ENCODE results near the gene DNAJB11. TPM values are rescaled to one million over a fixed set of nuclear protein-coding genes. Genes with fewer than 3 reads are reported as not detected.

DNAJB11 gene
- total RNA-seq, 1 experiment from 2014 or later = 87.9 TPM

DNA sequence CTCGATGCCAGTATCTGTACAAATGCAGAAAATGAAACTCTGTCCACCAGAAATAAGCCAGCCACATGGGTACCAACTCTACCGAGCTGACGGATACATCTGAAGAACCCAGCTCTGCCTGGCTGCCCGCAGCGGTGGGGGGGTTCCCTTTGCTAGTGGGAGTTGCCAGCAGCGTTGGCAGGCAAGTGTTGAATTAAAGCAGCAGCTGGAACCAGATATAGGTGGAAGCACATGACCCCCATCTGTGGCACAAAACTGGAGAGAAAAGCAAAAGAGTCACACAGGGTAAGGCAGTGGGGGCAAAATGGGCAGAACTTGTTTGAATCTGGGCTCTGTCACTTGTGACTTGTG is 44.3 kb upstream of the DNAJB11 start:
- ATAC-seq = no peak
- no peak for DNase-seq (ENCODE audit: low read depth, low spot score)
- no peaks in the 10 kb centered on the region for H3K4me1 ChIP-seq (ENCODE audit: control insufficient read depth, insufficient read depth, low read length)
- TF ChIP-seq, protein P1, sequence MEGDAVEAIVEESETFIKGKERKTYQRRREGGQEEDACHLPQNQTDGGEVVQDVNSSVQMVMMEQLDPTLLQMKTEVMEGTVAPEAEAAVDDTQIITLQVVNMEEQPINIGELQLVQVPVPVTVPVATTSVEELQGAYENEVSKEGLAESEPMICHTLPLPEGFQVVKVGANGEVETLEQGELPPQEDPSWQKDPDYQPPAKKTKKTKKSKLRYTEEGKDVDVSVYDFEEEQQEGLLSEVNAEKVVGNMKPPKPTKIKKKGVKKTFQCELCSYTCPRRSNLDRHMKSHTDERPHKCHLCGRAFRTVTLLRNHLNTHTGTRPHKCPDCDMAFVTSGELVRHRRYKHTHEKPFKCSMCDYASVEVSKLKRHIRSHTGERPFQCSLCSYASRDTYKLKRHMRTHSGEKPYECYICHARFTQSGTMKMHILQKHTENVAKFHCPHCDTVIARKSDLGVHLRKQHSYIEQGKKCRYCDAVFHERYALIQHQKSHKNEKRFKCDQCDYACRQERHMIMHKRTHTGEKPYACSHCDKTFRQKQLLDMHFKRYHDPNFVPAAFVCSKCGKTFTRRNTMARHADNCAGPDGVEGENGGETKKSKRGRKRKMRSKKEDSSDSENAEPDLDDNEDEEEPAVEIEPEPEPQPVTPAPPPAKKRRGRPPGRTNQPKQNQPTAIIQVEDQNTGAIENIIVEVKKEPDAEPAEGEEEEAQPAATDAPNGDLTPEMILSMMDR (IDR thresholded peaks at IDR 0.05) = no peak
- TF ChIP-seq POLR2AphosphoS5 (IDR thresholded peaks at IDR 0.05; ENCODE audit: low read depth, low read length) (no peak), SIN3A (IDR thresholded peaks at IDR 0.05; ENCODE audit: borderline replicate concordance, insufficient read depth, low read depth, low read length) (no peak), TCF7L2 (IDR thresholded peaks at IDR 0.05; ENCODE audit: low read depth, low read length) (no peak)
- TF ChIP-seq, protein P2, sequence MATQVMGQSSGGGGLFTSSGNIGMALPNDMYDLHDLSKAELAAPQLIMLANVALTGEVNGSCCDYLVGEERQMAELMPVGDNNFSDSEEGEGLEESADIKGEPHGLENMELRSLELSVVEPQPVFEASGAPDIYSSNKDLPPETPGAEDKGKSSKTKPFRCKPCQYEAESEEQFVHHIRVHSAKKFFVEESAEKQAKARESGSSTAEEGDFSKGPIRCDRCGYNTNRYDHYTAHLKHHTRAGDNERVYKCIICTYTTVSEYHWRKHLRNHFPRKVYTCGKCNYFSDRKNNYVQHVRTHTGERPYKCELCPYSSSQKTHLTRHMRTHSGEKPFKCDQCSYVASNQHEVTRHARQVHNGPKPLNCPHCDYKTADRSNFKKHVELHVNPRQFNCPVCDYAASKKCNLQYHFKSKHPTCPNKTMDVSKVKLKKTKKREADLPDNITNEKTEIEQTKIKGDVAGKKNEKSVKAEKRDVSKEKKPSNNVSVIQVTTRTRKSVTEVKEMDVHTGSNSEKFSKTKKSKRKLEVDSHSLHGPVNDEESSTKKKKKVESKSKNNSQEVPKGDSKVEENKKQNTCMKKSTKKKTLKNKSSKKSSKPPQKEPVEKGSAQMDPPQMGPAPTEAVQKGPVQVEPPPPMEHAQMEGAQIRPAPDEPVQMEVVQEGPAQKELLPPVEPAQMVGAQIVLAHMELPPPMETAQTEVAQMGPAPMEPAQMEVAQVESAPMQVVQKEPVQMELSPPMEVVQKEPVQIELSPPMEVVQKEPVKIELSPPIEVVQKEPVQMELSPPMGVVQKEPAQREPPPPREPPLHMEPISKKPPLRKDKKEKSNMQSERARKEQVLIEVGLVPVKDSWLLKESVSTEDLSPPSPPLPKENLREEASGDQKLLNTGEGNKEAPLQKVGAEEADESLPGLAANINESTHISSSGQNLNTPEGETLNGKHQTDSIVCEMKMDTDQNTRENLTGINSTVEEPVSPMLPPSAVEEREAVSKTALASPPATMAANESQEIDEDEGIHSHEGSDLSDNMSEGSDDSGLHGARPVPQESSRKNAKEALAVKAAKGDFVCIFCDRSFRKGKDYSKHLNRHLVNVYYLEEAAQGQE (IDR thresholded peaks at IDR 0.05; ENCODE audit: insufficient read depth in 1 of 2, low read depth in 2 of 2, low read length in 1 of 2) = no peak
- H3K9me3 ChIP-seq (ENCODE audit: control insufficient read depth, insufficient read depth, low read depth, low read length) = no peaks in the 10 kb centered on the region
- H3K36me3 ChIP-seq (ENCODE audit: control insufficient read depth, insufficient read depth, low read length) = no peaks in the 10 kb centered on the region
- peaks cover 9% of the 10 kb centered on the region for H3K27me3 ChIP-seq (ENCODE audit: control insufficient read depth, insufficient read depth, low read length)
- BruUV-seq (replicated peaks) = no TSS peak
- intact Hi-C loops (cut with micrococcal nuclease; ENCODE audit: unreplicated experiment) (no loop called here), in situ Hi-C loops (cut with HindIII; ENCODE audit: low pct_unique_long_range_greater_than_20kb, low sequenced_read_pairs) (no loop called here)
- no peak overlapping the region for H3K4me3 ChIP-seq (ENCODE audit: low read depth in 2 of 2, low read length in 2 of 2)
- H3K27ac ChIP-seq (ENCODE audit: low read length) = no peak overlapping the region
- ChIA-PET CTCF (no interaction called here), POLR2A (interaction anchor here (0.6 kb wide), 1 partner anchor 223 kb away, joined by 3 read pairs; no protein-coding TSS in a partner anchor)

DNA sequence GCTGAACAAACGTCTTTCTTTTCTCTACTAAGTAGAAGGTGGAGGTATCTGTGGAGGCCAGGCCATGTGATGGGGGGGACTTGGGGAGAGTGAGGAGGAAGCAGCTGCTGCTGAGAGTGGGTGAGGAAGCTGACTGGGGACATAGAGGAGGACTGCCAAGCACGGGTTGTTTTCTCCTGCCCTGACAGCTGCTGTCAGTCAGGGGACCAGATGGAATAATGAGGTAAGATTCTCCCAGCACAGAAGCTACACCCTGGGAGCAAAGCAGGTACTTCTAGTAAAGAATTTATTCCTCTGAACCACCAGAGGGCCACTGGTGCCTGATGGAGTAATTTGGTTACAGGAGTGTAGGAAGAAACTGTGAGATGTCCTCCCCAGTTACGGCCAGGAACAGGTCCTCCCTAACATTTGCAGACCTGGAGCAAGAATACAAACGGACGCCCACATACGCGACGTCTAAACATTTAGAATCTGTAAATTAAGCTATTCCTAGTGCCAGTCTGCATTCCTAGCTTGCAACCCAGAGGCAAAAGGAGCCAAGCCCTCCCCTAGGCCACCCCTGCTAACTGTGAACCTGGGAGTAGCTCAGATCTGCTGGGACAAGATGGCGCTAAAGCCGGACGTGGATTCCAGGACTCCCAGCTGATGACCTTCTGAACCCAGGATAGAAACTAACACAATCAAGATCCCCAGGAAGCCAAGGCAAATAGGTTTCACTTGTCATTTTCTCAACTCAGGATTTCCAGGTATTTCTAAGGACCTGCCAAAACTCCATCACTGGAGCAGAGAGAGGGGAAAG is 41.1 kb upstream of the DNAJB11 start:
- ChIA-PET CTCF (interaction anchor here (1.0 kb wide), 1 partner anchor 11 kb away, joined by 4 read pairs; no protein-coding TSS in a partner anchor), POLR2A (no interaction called here)
- in situ Hi-C loops (cut with HindIII; ENCODE audit: low pct_unique_long_range_greater_than_20kb, low sequenced_read_pairs) = no loop called here

More for the DNA sequence above, 41.1 kb upstream of the DNAJB11 start:
- Histone ChIP-seq H3K4me1 (ENCODE audit: control insufficient read depth, insufficient read depth, low read length) (no peaks in the 10 kb centered on the region), H3K27ac (ENCODE audit: low read length) (no peak overlapping the region), H3K27me3 (ENCODE audit: control insufficient read depth, insufficient read depth, low read length) (peaks cover 9% of the 10 kb centered on the region), H3K36me3 (ENCODE audit: control insufficient read depth, insufficient read depth, low read length) (no peaks in the 10 kb centered on the region), H3K9me3 (ENCODE audit: control insufficient read depth, insufficient read depth, low read depth, low read length) (no peaks in the 10 kb centered on the region), H3K4me3 (ENCODE audit: low read depth in 2 of 2, low read length in 2 of 2) (no peak overlapping the region)
- no peak for DNase-seq (ENCODE audit: low read depth, low spot score)
- intact Hi-C loops (cut with micrococcal nuclease; ENCODE audit: unreplicated experiment) = no loop called here
- ATAC-seq = no peak
- BruUV-seq (replicated peaks) = no TSS peak
- no peak for TF ChIP-seq TCF7L2 (IDR thresholded peaks at IDR 0.05; ENCODE audit: low read depth, low read length)
- TF ChIP-seq, protein P2 (IDR thresholded peaks at IDR 0.05; ENCODE audit: insufficient read depth in 1 of 2, low read depth in 2 of 2, low read length in 1 of 2) = no peak
- TF ChIP-seq, protein P1 (IDR thresholded peaks at IDR 0.05) = no peak
- no peak for TF ChIP-seq POLR2AphosphoS5 (IDR thresholded peaks at IDR 0.05; ENCODE audit: low read depth, low read length)
- no peak for TF ChIP-seq SIN3A (IDR thresholded peaks at IDR 0.05; ENCODE audit: borderline replicate concordance, insufficient read depth, low read depth, low read length)
